ENCODE data around the gene TCEA2. TPM values are rescaled to one million over a fixed set of nuclear protein-coding genes. Genes with fewer than 3 reads are reported as not detected.

Gene TCEA2
- total and polyA plus RNA-seq, 9 of the 15 experiments (the other 6 are each of a cell fraction or from before 2014, with no cell fraction given), result 1.4 to 28.7 (median 5.4) TPM

GRCh38 chr20:64031822-64032314 is 31.1 kb upstream of the TCEA2 start:
- in situ Hi-C loops (cut with MboI) (no loop called here), intact Hi-C loops (cut with micrococcal nuclease) (no loop called here)
- ATAC-seq, result no peak
- Histone ChIP-seq H3K27ac (ENCODE audit: extremely low read depth, low read depth, low read length) (no peak overlapping the region), H3K27me3 (ENCODE audit: control insufficient read depth in 2 of 2, insufficient read depth in 2 of 2, low read length in 2 of 2) (no peaks in the 10 kb centered on the region), H2AFZ (ENCODE audit: low read depth, low read length) (no peak overlapping the region), H3K9ac (ENCODE audit: insufficient read depth in 1 of 2, low read depth in 2 of 2, low read length in 2 of 2) (peak overlapping the region in 1 of 2 experiments; percentile 52; a peak in 1 of 4 replicates), H3K36me3 (ENCODE audit: control insufficient read depth, insufficient read depth, low read length) (peaks cover 78% of the 10 kb centered on the region; the same call in 2 of the 3 replicates), H3K4me3 (no peak overlapping the region), H3K79me2 (ENCODE audit: control insufficient read depth, insufficient read depth, low read length) (no peaks in the 10 kb centered on the region), H3K9me1 (ENCODE audit: control insufficient read depth, insufficient read depth, low read length) (peaks cover 3% of the 10 kb centered on the region), H3K9me3 (replicated peaks; ENCODE audit: control insufficient read depth, insufficient read depth, low read depth, low read length) (no peaks in the 10 kb centered on the region), H3K4me1 (replicated peaks in 1 of 2; ENCODE audit: control insufficient read depth in 2 of 2, insufficient read depth in 2 of 2, low read length in 2 of 2) (peaks cover 12 to 33% of the 10 kb centered on the region in 2 experiments), H3K4me2 (ENCODE audit: insufficient read depth, low read length) (no peak overlapping the region), H4K20me1 (replicated peaks; ENCODE audit: control insufficient read depth, insufficient read depth, low read length) (no peaks in the 10 kb centered on the region)
- no TSS peak for BruUV-seq (replicated peaks)
- no peak for DNase-seq (ENCODE audit: extremely low read depth in 1 of 4, low spot score in 3 of 4)
- 88% methylated on average over 14 of the region's 19 CpGs for WGBS (ENCODE audit: insufficient coverage, low coverage, missing lambda C conversion rate)
- FAIRE-seq, result no peak
- CTCF ChIA-PET (ENCODE audit: low intra/inter-chr PET ratio), result no interaction called here
- POLR2A ChIA-PET, result no interaction called here
- TF ChIP-seq CHD7 (IDR thresholded peaks at IDR 0.05; ENCODE audit: low read depth, low read length), result no peak
- no peak for TF ChIP-seq FOXP1 (CRISPR knock-in tag; IDR thresholded peaks at IDR 0.05)
- TF ChIP-seq TEAD4 (IDR thresholded peaks at IDR 0.05; ENCODE audit: low read length), result no peak
- TF ChIP-seq TEAD4 (CRISPR knock-in tag; IDR thresholded peaks at IDR 0.05; ENCODE audit: borderline replicate concordance), result no peak
- no peak for TF ChIP-seq BMI1 (IDR thresholded peaks at IDR 0.05; ENCODE audit: low read length)
- no peak for TF ChIP-seq CTCFL (IDR thresholded peaks at IDR 0.05; ENCODE audit: borderline replicate concordance, insufficient read depth, low read depth, low read length, poor library complexity, severe bottlenecking)
- TF ChIP-seq ZNF408 (CRISPR knock-in tag; IDR thresholded peaks at IDR 0.05; ENCODE audit: low read depth), result no peak
- no peak for TF ChIP-seq ZNF133 (CRISPR knock-in tag; IDR thresholded peaks at IDR 0.05)
